ENCODE measurements around the gene KLHL35.

DNA sequence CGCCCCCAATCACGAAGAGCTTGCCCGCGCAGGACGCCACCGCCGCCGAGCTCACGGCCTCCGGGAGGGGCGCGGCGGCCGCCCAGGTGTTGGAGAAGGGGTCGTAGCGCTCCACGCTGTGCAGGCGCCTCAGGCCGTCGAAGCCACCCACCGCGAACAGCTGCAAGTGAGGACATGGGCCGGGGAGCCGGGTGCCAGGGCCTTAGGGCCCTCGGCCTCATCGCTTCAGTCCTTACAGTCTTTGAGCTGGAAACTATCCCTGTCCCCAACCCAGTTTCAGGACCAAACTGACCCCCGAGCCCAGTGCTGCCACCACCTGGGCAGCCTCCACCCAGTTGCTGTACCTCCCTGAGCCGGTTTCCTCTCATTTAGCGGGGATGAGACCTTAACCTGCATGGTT is 7.6 kb downstream of the KLHL35 start:
- TF ChIP-seq, protein P1, sequence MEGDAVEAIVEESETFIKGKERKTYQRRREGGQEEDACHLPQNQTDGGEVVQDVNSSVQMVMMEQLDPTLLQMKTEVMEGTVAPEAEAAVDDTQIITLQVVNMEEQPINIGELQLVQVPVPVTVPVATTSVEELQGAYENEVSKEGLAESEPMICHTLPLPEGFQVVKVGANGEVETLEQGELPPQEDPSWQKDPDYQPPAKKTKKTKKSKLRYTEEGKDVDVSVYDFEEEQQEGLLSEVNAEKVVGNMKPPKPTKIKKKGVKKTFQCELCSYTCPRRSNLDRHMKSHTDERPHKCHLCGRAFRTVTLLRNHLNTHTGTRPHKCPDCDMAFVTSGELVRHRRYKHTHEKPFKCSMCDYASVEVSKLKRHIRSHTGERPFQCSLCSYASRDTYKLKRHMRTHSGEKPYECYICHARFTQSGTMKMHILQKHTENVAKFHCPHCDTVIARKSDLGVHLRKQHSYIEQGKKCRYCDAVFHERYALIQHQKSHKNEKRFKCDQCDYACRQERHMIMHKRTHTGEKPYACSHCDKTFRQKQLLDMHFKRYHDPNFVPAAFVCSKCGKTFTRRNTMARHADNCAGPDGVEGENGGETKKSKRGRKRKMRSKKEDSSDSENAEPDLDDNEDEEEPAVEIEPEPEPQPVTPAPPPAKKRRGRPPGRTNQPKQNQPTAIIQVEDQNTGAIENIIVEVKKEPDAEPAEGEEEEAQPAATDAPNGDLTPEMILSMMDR (conservative IDR thresholded peaks at IDR 0.05; ENCODE audit: low read length) = peak; percentile 63
- no peak for TF ChIP-seq EZH2phosphoT487 (IDR thresholded peaks at IDR 0.05; ENCODE audit: borderline replicate concordance, low read depth, low read length)
